B cell (primary cell): Measurements from ENCODE around the gene THSD4.

Source experiments
- EZH2 ChIP-seq: IDR thresholded peaks from 2 replicates; pipeline ENCODE4 v1.6.1; 2012; ENCODE audit warnings: borderline replicate concordance, low read depth, mild to moderate bottlenecking, moderate library complexity, low read length; ENCODE audit not compliant: insufficient read depth, poor library complexity, severe bottlenecking
- TF ChIP-seq, protein P1 (sequence below): fragments of 200-600 bp; IDR thresholded peaks from one replicate; pipeline ENCODE4 v1.8.0; 2022; ENCODE audit warnings: antibody characterized with exemption, mild to moderate bottlenecking

- TF ChIP-seq, protein P1, sequence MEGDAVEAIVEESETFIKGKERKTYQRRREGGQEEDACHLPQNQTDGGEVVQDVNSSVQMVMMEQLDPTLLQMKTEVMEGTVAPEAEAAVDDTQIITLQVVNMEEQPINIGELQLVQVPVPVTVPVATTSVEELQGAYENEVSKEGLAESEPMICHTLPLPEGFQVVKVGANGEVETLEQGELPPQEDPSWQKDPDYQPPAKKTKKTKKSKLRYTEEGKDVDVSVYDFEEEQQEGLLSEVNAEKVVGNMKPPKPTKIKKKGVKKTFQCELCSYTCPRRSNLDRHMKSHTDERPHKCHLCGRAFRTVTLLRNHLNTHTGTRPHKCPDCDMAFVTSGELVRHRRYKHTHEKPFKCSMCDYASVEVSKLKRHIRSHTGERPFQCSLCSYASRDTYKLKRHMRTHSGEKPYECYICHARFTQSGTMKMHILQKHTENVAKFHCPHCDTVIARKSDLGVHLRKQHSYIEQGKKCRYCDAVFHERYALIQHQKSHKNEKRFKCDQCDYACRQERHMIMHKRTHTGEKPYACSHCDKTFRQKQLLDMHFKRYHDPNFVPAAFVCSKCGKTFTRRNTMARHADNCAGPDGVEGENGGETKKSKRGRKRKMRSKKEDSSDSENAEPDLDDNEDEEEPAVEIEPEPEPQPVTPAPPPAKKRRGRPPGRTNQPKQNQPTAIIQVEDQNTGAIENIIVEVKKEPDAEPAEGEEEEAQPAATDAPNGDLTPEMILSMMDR, result no peak
- TF ChIP-seq EZH2, result no peak
Observed at GRCh38 chr15:71480556-71480955, 365.3 kb downstream of the THSD4 start.
